GM19043 (cell line): Measurements from ENCODE around the gene ARHGAP30.

Experiments used
- ATAC-seq: cut with Tn5 transposase; IDR thresholded peaks from one replicate; pipeline ENCODE4 v1.9.1; 2021; ENCODE audit warnings: low read depth; ENCODE audit not compliant: unreplicated experiment

ARHGAP30 gene

GRCh38 chr1:161091796-161092507 is 22.3 kb upstream of the ARHGAP30 start:
- no peak for ATAC-seq

GRCh38 chr1:161091093-161091492 is 21.4 kb upstream of the ARHGAP30 start:
- no peak for ATAC-seq

GRCh38 chr1:161090617-161091016 is 20.9 kb upstream of the ARHGAP30 start:
- no peak for ATAC-seq

GRCh38 chr1:161089938-161090337 is 20.2 kb upstream of the ARHGAP30 start:
- no peak for ATAC-seq

- no peak for ATAC-seq
Observed at GRCh38 chr1:161089251-161089924, 19.7 kb upstream of the ARHGAP30 start, which contains the start of gene NECTIN4. Gene NECTIN4, minus strand, starts transcription at chr1:161089558. Its CDS starts 262 bp downstream, at chr1:161089296.

GRCh38 chr1:161088587-161089110 is 19.0 kb upstream of the ARHGAP30 start:
- no peak for ATAC-seq

GRCh38 chr1:161086457-161086856 is 16.8 kb upstream of the ARHGAP30 start:
- no peak for ATAC-seq

- no peak for ATAC-seq
Observed at GRCh38 chr1:161085165-161085564, 15.5 kb upstream of the ARHGAP30 start.

GRCh38 chr1:161084597-161084988 is 14.9 kb upstream of the ARHGAP30 start:
- ATAC-seq: no peak

GRCh38 chr1:161083748-161084596 is 14.3 kb upstream of the ARHGAP30 start:
- no peak for ATAC-seq

GRCh38 chr1:161082996-161083747 is 13.5 kb upstream of the ARHGAP30 start:
- no peak for ATAC-seq

GRCh38 chr1:161082483-161082882 is 12.8 kb upstream of the ARHGAP30 start:
- ATAC-seq: no peak

GRCh38 chr1:161081519-161081918 is 11.8 kb upstream of the ARHGAP30 start:
- no peak for ATAC-seq

GRCh38 chr1:161080441-161081405 is 11.0 kb upstream of the ARHGAP30 start:
- ATAC-seq: no peak

- no peak for ATAC-seq
Observed at GRCh38 chr1:161079436-161080110, 9.9 kb upstream of the ARHGAP30 start.

- no peak for ATAC-seq
Observed at GRCh38 chr1:161077426-161077825, 7.7 kb upstream of the ARHGAP30 start.

- no peak for ATAC-seq
Observed at GRCh38 chr1:161076410-161076809, 6.7 kb upstream of the ARHGAP30 start.

- no peak for ATAC-seq
Observed at GRCh38 chr1:161074676-161075368, 5.1 kb upstream of the ARHGAP30 start.
